HK-2 (cell line): ENCODE measurements around the gene USP48.
"Not testable (repeated sequence)": the region's sequence is repeated elsewhere in the genome, so short reads cannot be mapped to it uniquely, and the experiment has no call there.

ENCODE experiments used
- DNase-seq: peaks from one replicate; pipeline ENCODE4 v3.0.0-alpha.2; 2018; ENCODE audit not compliant: unreplicated experiment

The USP48 gene

DNA sequence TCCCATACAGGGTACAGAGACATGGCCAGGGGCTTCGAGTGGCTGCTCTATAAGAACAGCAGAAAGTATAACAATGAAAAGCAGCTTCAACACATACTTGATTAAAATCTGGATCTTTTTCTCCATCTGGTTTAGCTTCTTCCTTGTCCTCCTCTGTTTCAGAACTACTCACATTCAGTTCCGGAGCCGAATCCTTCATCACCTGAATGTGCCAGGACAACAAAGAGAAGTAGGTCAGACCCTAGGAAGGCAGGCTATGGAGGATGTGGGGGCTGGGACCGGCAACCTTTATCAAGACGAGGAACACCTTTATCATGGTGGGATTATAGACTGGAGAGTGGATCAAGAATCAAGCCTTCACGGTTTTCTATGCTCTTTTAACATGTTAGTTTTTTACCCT is 81.5 kb downstream of the USP48 start:
- no peak for DNase-seq

GRCh38 chr1:21700094-21700493 is 82.9 kb downstream of the USP48 start:
- no peak for DNase-seq

DNA sequence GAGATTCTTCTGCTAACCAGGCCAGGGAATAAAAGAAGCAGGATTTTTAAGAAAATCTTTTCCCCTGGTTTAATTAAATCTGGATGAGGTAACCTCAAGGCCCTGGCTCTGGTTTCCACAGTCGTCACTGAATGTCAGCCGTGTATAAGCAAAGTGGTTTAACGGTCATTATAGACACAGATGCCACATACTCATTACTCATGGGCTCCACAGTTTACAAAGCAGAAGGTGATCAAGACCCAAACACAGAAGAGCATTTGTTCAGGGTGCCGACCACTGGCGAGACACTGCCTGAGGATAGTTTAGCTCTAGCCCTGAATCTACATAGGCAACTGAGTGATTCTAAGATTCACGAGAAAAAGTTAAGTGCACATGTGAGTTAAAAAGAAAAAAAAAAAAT is 86.0 kb downstream of the USP48 start:
- no peak for DNase-seq

- no peak for DNase-seq
These were observed 89.2 kb downstream of the USP48 start for GRCh38 chr1:21693732-21694131.

- DNase-seq = no peak
These were observed 91.2 kb downstream of the USP48 start for GRCh38 chr1:21691739-21692138.

DNA sequence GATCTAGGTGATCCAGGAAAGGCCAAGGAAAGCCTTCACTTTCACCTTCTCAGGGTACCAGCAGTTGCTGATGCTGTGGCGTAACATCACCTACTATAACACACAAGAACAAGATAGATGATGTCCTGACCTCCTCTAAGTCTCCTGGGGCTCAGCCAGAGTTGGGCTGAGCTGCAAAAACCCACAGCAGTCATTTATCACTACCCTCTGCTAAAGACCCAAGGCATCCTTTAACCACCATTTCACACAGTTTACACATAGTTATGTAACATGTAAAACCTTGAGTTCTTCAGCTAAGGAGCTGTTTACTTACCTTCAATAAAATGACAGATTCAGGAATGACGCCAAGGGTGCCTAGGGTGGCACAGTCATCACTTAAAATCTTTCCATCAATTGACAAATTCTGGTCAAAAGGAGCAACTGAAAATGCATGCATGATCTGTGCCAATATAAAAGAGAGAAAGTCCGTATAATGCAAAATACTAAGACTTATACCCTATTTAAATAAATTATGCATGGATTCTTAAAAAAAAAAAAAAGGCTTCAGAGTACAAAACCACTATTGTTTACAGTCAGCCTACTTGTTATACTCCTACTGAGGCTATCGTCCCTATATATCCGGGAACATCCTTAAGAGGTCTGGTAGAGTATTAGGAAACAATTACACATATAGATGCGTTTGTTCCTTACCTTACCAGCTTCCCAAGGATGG is 93.1 kb downstream of the USP48 start:
- no peak for DNase-seq

- DNase-seq = no peak
These were observed 95.8 kb downstream of the USP48 start for GRCh38 chr1:21687081-21687529.

- no peak for DNase-seq
These were observed 96.8 kb downstream of the USP48 start for GRCh38 chr1:21685946-21686678.

GRCh38 chr1:21681426-21681825 is 101.5 kb downstream of the USP48 start:
- no peak for DNase-seq

- no peak for DNase-seq
These were observed 102.0 kb downstream of the USP48 start for GRCh38 chr1:21680918-21681317.

- DNase-seq = no peak
These were observed 102.6 kb downstream of the USP48 start for GRCh38 chr1:21680381-21680780.

GRCh38 chr1:21677168-21677567 is 105.8 kb downstream of the USP48 start:
- DNase-seq = no peak

GRCh38 chr1:21674957-21675356 is 108.0 kb downstream of the USP48 start:
- DNase-seq = no peak

- DNase-seq = not testable (repeated sequence)
These were observed 109.1 kb downstream of the USP48 start for GRCh38 chr1:21673853-21674252.

DNA sequence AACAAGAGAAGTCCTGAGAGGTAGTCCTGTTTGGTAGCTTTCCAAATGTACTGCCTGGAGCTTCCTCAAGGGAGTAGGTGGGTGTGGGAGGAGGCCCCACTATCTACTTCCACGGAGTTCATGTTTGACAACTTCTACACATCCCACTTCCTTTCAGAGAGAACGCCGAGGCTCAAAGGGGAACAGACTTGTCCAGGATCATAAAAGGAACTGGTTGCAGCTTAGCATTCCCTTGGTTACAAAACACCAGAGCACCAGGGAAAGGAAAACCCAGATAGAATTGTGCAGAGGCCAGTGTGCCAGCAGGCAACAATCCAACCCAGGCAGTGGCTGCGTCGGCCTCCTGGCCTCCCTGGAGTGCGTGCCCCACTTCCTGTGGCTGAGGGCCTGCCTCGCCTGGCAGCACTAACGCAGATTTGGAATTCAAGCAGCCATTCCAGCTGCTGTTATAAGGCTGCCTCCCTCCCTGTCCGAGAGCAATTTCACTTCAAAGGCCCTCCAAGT is 109.6 kb downstream of the USP48 start:
- no peak for DNase-seq

DNA sequence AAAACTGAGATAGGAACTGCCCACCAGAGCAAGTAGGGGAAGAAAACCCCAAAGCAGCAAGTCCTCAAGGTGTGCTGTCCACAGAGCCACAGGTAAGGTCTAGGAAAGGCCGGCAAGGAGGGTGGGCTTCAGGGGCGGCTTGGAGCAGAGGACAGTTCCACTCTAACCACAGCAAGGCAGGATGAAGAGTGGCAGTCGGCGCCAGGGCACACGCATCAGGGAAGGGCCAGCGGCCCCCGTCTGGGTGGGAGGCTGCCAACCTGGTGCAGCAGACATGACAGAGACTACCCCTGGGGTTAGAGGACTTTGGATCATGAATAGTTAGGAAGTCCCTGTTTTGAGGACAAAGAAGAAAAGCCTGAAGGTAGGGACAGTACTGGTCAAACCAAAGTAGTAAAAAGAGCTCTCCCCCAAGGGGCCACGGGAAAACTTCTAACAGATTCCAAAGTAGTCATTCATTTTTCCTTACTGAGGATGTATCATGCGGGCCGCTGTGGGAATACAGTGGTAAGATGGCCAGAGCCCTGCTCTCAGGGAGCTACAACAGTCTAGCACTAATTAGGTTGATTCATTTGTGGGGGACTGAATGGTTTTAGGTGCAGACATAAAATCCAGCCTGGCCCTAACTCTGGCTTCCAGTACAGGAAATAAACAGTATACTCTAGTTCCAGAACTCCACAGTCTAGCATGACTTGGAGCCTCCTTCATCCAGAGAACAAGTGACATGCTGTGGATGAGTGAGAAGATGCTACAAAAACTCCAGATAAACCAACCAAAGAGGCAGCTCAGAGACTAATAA is 110.3 kb downstream of the USP48 start:
- DNase-seq = no peak

- DNase-seq = no peak
These were observed 111.0 kb downstream of the USP48 start for GRCh38 chr1:21671915-21672314.

- DNase-seq = no peak
These were observed 111.7 kb downstream of the USP48 start for GRCh38 chr1:21670956-21671902.

DNA sequence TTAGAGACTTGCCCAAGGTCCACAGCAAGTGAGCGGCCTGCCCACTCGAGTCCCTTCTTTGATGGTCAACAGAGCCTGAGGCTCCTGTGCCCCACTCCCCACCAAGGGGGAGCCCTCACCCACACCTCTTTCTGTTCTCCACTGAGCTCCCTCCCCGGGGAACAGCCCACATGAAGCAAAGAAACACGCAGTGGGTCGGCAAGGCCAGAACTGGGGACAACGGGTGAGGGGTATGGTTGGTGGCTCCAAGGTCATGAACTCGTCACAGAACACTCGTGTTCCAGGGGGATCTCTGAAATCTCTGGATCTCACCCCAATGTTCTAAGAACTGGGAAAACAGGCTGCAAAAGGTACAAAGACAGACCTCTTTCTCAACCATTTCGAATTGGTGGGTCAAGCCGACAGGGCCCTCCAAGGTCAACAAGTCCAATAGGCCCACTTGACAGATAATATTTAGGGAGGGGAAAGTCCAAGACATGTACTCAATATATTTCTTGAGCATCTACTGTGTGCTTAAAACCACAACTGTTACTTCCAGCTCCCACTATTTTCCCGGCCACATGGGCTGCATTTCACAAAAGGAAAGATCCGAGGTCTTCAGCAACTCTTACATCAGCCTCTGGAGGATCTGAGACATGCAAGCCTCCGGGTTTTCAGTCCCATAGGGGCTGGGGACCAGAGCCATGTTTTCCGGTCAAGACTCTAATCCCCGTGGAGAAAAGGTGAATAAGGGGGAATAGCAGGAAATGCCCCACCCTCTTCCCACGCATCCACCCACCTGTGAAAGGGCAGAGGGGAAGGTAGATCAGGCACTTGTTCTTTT is 112.7 kb downstream of the USP48 start:
- DNase-seq = no peak
